Muscle of arm (tissue), 12 donors: Measurements from ENCODE around the gene FER1L5. TPM values are rescaled to one million over a fixed set of nuclear protein-coding genes. Genes with fewer than 3 reads are reported as not detected.

Experiments
- DNase-seq: peaks from one replicate; pipeline ENCODE4 v3.0.0-alpha.2; 2013
- polyA plus RNA-seq, 12 donors: library from polyadenylated mRNA; unstranded; fragments of 120-200 nt; gene quantifications; one replicate each; pipeline ENCODE4 v1.2.1, GENCODE V29; 2013; ENCODE audit not compliant: insufficient read length in 12 of 12

FER1L5 gene
- polyA plus RNA-seq, 12 donors = 0.35 to 3.8 (median 2.1) TPM; not detected in 2

GRCh38 chr2:96739633-96740428, 97.3 kb downstream of the FER1L5 start, which contains the start of gene LMAN2L:
Gene LMAN2L (minus strand): TSS chr2:96740064. CDS start chr2:96740040, 24 bp downstream.
- peak; percentile 98 for DNase-seq

GRCh38 chr2:96747061-96747617, 104.6 kb downstream of the FER1L5 start:
- no peak for DNase-seq

- no peak for DNase-seq
Measured at GRCh38 chr2:96751800-96752199, 109.2 kb downstream of the FER1L5 start.

- DNase-seq = no peak
Measured at GRCh38 chr2:96753661-96754282, 111.2 kb downstream of the FER1L5 start.

GRCh38 chr2:96754317-96754716, 111.8 kb downstream of the FER1L5 start:
- DNase-seq = no peak

Other genes with a start within 250 kb of the FER1L5 start
- gene NEURL3, start 137.4 kb upstream of the FER1L5 start, polyA plus RNA-seq = under 1 TPM in 7 of 12 donors, not detected in 5; 0.09 to 0.56 (median 0.31) TPM
- 10 to 100 TPM in 11 of 12 donors, not detected in 1; 16.4 to 41.6 (median 25.9) TPM for gene ARID5A, start 106.0 kb upstream of the FER1L5 start, polyA plus RNA-seq
- gene KANSL3, start 4.5 kb upstream of the FER1L5 start, polyA plus RNA-seq = 10 to 100 TPM in 11 of 12 donors, not detected in 1; 27.3 to 40.5 (median 34.2) TPM
- gene LMAN2L, start 97.3 kb downstream of the FER1L5 start, polyA plus RNA-seq = 10 to 100 TPM in 11 of 12 donors, not detected in 1; 19.1 to 32.5 (median 26.8) TPM
- 10 to 100 TPM in 11 of 12 donors, not detected in 1; 16.7 to 42.7 (median 25.5) TPM for gene CNNM4, start 118.1 kb downstream of the FER1L5 start, polyA plus RNA-seq
- gene CNNM3, start 173.5 kb downstream of the FER1L5 start, polyA plus RNA-seq = 10 to 100 TPM in 11 of 12 donors, not detected in 1; 12.6 to 38.3 (median 22.0) TPM
- gene ANKRD23, start 201.3 kb downstream of the FER1L5 start, polyA plus RNA-seq = 100 to 1,000 TPM in 1 of 12 donors, 10 to 100 TPM in 7, 1 to 10 TPM in 3, not detected in 1; 2.9 to 594 (median 13.9) TPM
- 1 to 10 TPM in 10 of 12 donors, not detected in 2; 5.5 to 9.4 (median 7.2) TPM for gene ANKRD39, start 215.3 kb downstream of the FER1L5 start, polyA plus RNA-seq
- gene SEMA4C, start 227.3 kb downstream of the FER1L5 start, polyA plus RNA-seq = 10 to 100 TPM in 11 of 12 donors, not detected in 1; 24.7 to 38.9 (median 27.5) TPM